Muscle of leg (tissue), 11 donors: ENCODE data around the gene PHEX. TPM values are rescaled to one million over a fixed set of nuclear protein-coding genes. Genes with fewer than 3 reads are reported as not detected.

Experiments
- DNase-seq: peaks from one replicate; pipeline ENCODE4 v3.0.0; 2013
- H3K27ac ChIP-seq: one replicate; pipeline ENCODE4 v1.5.1; 2013; ENCODE audit warnings: mild to moderate bottlenecking, low read length, control low read depth
- H3K27me3 ChIP-seq: one replicate; pipeline ENCODE4 v1.6.1; 2013; ENCODE audit warnings: low read length; ENCODE audit not compliant: control insufficient read depth, insufficient read depth
- H3K36me3 ChIP-seq: one replicate; pipeline ENCODE4 v1.6.1; 2013; ENCODE audit warnings: low read length; ENCODE audit not compliant: control insufficient read depth, insufficient read depth
- H3K4me1 ChIP-seq: one replicate; pipeline ENCODE4 v1.6.1; 2013; ENCODE audit warnings: low read length; ENCODE audit not compliant: control insufficient read depth, insufficient read depth
- H3K4me3 ChIP-seq: one replicate; pipeline ENCODE4 v1.5.1; 2013; ENCODE audit warnings: low read length, control low read depth
- H3K9me3 ChIP-seq: replicated peaks from 2 replicates; pipeline ENCODE4 v1.6.1; 2013; ENCODE audit warnings: low read depth, low read length; ENCODE audit not compliant: control insufficient read depth
- WGBS: methylation state at CpG from one replicate; pipeline ENCODE4 v1.1.5; 2013; ENCODE audit warnings: missing lambda C conversion rate; ENCODE audit not compliant: insufficient coverage; 5-methylcytosine and 5-hydroxymethylcytosine counted together
- polyA plus RNA-seq, 8 donors: library from polyadenylated mRNA; unstranded; fragments of 120-200 nt; gene quantifications; one replicate each; pipeline versions ENCODE4 v1.2.1 to v1.2.3, GENCODE V29; 2013; ENCODE audit warnings: inconsistent platforms in 1 of 8, low replicate concordance in 1 of 8; ENCODE audit not compliant: insufficient read length in 8 of 8, insufficient read depth in 1 of 8
- total RNA-seq: library from RNA; stranded (reverse); fragments of 120-200 nt; gene quantifications from one replicate; pipeline ENCODE4 v1.2.4, GENCODE V29; 2013

PHEX gene
- total and polyA plus RNA-seq, 9 donors: 1.9 to 5.3 (median 4.5) TPM

DNA sequence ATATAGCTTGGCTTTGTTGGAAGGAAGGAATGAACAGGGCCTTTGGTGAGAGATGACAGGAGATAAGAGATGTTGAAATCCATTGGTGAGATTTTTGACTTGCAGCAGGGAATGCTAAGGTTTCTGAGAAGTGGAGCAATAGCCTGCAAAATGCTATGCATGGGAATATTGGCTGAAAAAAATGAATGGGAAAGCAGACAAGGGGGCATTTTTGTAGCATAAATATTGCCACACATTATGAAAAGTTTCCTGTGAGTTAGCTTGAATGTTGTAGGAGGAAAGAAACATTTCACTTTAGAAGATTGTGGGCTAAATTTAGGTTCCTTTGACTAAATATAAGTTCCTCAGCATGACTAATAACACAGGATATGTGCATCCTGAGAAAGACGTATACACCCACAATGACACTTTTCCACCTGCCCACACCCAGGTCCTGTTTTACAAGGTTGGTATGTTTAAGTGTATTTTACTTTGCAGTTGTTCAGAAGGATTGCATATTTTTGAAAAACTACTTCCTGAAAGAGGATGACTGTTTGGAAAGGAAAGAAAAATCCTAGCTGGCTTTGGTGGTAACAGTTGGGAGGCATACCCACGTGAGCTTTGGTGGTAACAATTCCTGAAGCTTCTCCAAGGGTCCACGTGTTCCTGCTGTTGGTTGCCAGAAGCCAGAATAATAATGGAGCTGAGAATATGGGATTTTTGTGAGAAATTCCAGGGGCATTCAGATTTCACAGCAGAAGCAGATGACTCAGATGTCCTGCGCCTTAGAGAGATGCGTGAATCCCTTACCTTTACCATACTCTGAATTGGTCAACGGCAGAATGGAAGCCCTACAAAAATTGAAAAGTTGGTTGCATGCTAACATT lies 28.5 kb downstream of the PHEX start:
- DNase-seq: no peak
- Histone ChIP-seq H3K4me3 (no peak overlapping the region), H3K9me3 (no peaks in the 10 kb centered on the region), H3K27ac (no peak overlapping the region), H3K27me3 (peaks cover 12% of the 10 kb centered on the region), H3K36me3 (no peaks in the 10 kb centered on the region), H3K4me1 (no peaks in the 10 kb centered on the region)
- WGBS: 31% methylated on average over 2 of the region's 6 CpGs

DNA sequence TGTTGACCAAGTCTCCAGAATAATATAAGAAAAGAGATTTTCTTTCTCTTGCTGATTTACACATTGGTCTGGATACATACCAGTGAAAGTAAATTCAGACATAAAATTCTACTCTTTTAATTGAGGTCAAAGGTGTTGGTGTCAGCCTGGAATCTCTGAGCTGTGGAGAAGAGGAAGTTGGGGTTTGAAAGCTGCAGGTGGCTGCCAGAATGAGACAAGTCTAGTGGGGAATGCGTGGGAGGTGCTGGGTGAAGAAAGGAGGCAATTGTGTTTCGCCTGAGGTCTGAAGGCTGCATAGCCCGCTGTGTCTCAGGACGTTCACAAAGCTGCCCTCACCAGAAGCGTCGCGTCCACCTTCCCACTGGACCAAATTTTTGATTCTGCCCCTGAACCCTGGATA lies 31.2 kb downstream of the PHEX start:
- WGBS: 57% methylated on average over 7 of the region's 7 CpGs
- peaks cover 16% of the 10 kb centered on the region for H3K27me3 ChIP-seq
- no peak overlapping the region for H3K27ac ChIP-seq
- no peak for DNase-seq
- no peaks in the 10 kb centered on the region for H3K4me1 ChIP-seq
- H3K36me3 ChIP-seq: no peaks in the 10 kb centered on the region
- H3K4me3 ChIP-seq: no peak overlapping the region
- H3K9me3 ChIP-seq: no peaks in the 10 kb centered on the region

DNA sequence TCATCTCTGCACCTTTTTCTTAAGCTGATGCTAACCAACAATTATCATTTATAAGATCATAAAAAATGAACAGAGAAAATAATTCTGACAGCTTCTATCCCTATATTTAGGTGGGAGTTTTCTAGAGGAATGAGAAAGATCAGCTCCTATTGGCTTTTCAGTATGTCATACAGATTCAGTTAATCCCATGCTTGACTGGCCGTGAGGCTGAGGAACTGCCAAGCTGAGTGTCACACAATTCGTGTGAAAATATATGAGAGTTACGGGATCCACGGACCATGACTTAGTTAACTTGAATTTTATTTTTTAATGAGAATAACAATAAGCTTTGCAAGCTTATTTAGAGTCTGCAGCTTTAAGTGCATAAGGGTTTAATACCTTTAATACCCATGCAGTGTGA lies 37.5 kb downstream of the PHEX start:
- DNase-seq: no peak
- Histone ChIP-seq H3K27ac (no peak overlapping the region), H3K9me3 (no peaks in the 10 kb centered on the region), H3K36me3 (no peaks in the 10 kb centered on the region), H3K4me1 (no peaks in the 10 kb centered on the region), H3K27me3 (peaks cover 16% of the 10 kb centered on the region), H3K4me3 (no peak overlapping the region)
- no CpG with 5 or more reads among the region's 4 CpGs for WGBS

DNA sequence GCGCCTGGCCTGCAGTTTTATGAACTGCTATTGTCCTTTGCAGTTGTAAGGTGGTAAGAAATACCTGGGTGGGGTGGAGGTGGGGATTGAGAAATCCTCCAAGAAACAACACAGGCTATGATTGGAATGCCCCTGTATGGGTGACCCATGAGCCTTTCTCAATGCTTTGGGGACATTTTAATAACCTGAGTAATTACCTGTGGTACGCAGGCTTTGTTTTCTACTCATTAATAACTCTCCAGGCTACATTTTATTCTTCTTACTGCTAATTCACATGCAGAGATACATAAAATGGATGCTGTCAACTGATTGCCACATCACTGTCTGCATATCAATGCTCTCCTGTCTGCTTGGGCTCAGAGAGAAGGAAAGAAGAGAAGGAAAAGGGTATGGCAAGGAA lies 41.8 kb downstream of the PHEX start:
- no peak for DNase-seq
- peaks cover 8% of the 10 kb centered on the region for H3K27me3 ChIP-seq
- no peaks in the 10 kb centered on the region for H3K36me3 ChIP-seq
- no peaks in the 10 kb centered on the region for H3K9me3 ChIP-seq
- WGBS: no CpG with 5 or more reads among the region's 2 CpGs
- H3K4me3 ChIP-seq: no peak overlapping the region
- H3K27ac ChIP-seq: no peak overlapping the region
- H3K4me1 ChIP-seq: no peaks in the 10 kb centered on the region

DNA sequence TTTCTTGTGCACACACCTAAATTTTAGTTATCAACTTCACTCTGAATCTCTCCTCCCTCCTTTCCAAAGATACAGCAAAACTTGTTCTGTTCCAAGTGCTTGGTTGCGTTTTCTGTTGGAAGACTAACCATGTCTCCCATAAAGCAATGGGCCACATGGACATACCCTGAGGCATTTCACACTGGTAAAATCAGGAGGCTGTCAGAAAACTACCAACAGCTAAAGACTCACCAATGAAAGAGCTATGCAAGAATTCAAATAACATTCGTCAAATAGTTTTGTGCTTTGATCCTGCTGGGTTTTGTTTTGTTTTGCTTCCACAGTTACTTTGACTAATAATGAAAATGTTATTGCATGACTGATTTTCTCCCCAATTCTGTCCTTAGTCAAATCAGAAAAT lies 46.0 kb downstream of the PHEX start:
- 100% methylated on average over 1 of the region's 2 CpGs for WGBS

DNA sequence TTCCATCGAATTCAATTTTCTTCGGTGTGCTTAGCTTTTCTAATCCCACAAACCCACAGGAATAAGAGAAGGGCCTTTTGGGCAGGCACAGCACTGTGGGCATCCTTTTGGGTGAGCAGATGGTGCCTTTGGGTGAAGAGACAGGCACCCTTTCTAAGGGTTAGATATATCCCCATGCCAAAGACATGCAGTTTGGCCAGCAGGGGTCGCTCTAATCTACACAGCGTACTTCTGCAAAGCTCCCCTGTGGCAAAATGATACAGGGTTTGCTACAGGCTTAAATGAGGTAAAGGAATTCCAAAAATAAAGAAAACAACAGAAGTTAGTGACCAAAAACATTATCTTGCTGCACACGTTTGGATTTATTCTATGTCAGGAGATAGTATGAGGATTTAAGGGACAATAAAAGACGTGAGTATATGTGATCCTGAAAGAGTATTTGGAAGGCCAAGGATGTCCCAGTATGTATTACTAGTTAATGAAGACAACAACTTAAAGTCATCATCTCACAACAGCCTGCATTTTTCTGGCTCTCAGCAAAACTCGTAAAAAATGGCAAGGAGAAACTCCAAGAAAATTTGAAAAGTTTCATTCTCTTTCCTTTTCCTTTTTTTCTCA lies 49.5 kb downstream of the PHEX start:
- H3K27ac ChIP-seq: no peak overlapping the region
- H3K4me3 ChIP-seq: no peak overlapping the region
- H3K36me3 ChIP-seq: no peaks in the 10 kb centered on the region
- no CpG with 5 or more reads among the region's 7 CpGs for WGBS
- H3K4me1 ChIP-seq: no peaks in the 10 kb centered on the region
- no peaks in the 10 kb centered on the region for H3K9me3 ChIP-seq
- peaks cover 6% of the 10 kb centered on the region for H3K27me3 ChIP-seq
- DNase-seq: no peak

More for the DNA sequence above, 46.0 kb downstream of the PHEX start:
- H3K4me1 ChIP-seq: no peaks in the 10 kb centered on the region
- no peak overlapping the region for H3K27ac ChIP-seq
- H3K9me3 ChIP-seq: no peaks in the 10 kb centered on the region
- H3K27me3 ChIP-seq: peaks cover 4% of the 10 kb centered on the region
- DNase-seq: no peak
- H3K4me3 ChIP-seq: no peak overlapping the region
- no peaks in the 10 kb centered on the region for H3K36me3 ChIP-seq

DNA sequence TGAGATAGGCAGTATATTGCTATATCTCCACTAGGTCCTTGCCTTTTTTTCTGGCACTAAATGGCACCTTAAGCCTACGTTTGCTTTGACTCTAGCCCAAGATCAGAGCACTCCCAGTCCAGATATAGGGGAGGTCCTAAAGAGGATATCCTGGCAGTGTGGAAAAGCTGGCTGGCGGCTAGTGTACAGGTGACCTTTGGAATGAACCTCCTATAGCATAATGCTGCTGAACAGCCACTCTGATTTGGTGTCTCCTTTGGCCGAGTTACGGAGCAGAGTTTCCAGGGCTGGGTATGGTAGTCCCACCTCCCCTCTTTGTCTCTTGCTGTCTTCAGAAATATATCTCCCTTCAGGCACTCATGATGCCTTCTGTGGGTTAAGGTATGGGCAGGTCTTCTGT lies 53.9 kb downstream of the PHEX start:
- H3K36me3 ChIP-seq: no peaks in the 10 kb centered on the region
- no peak overlapping the region for H3K27ac ChIP-seq
- H3K27me3 ChIP-seq: peaks cover 5% of the 10 kb centered on the region
- H3K9me3 ChIP-seq: no peaks in the 10 kb centered on the region
- 92% methylated on average over 2 of the region's 4 CpGs for WGBS
- DNase-seq: no peak
- no peak overlapping the region for H3K4me3 ChIP-seq
- no peaks in the 10 kb centered on the region for H3K4me1 ChIP-seq

DNA sequence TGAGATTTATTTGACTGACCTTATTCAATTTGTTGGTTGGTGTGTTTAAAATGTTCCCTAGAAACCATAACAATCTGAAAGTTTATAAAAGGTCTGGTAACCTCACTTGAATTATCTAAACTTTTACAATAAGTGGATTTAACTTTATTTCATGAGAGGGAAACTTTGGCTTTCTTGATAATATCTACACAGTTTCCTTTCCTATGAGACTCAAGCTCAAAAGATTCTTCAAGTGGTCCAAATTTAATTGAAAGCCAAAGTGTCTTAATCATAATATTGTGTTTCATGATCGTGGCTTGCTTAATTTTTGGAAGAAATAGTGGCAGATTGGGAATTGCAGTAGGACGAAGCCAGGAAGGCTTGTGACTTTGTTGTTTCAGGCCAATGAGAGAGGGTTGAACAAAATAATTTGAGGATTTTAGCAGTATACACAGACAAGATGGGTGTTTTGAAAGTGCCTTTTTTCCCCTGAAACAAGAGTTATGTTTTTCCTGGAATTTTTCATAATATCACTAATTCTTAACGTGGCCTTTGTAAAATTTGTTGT lies 55.0 kb downstream of the PHEX start:
- Histone ChIP-seq H3K4me3 (no peak overlapping the region), H3K9me3 (no peaks in the 10 kb centered on the region), H3K27me3 (peaks cover 7% of the 10 kb centered on the region), H3K27ac (no peak overlapping the region), H3K36me3 (no peaks in the 10 kb centered on the region), H3K4me1 (no peaks in the 10 kb centered on the region)
- 42% methylated on average over 2 of the region's 3 CpGs for WGBS
- DNase-seq: peak; percentile 58

DNA sequence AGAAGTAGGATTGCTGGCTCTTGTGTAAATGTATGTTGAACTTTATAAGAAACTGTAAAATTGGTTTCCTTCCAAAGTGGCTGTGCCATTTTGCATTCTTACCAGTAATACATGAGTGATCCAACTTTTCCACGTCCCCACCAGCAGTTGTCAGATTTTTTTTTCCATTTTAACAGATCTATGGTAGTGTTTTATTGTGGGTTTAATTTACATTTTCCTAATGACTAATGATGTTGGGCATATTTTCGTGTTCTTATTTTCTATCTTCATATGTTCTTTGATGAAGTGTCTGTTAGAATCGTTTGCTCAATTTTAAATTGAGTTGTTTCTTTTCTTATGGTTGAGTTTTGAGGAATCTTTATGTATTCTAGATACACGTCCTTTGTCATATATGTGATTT lies 56.2 kb downstream of the PHEX start:
- WGBS: no CpG with 5 or more reads among the region's 4 CpGs
- no peaks in the 10 kb centered on the region for H3K9me3 ChIP-seq

DNA sequence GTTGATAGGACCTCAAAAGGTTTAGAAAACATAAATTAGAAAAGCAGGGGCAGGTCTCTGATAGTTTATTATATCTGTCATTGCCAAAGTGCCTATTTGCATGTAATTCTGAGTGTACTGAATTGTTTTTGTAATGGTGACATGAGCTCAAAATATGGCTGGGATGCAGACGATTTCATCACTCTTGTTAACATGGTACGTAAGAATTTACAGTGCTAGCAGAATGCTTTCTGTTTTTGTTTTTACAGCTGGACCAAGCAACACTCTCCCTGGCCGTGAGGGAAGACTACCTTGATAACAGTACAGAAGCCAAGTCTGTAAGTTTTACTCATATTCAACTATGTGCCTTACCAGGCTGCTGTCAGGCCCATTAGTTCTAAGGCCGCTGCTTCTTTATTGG lies 58.1 kb downstream of the PHEX start:
- no peak overlapping the region for H3K27ac ChIP-seq
- 64% methylated on average over 3 of the region's 4 CpGs for WGBS
- H3K9me3 ChIP-seq: no peaks in the 10 kb centered on the region
- H3K27me3 ChIP-seq: peaks cover 9% of the 10 kb centered on the region
- H3K36me3 ChIP-seq: no peaks in the 10 kb centered on the region
- peaks cover 2% of the 10 kb centered on the region for H3K4me1 ChIP-seq
- no peak for DNase-seq
- no peak overlapping the region for H3K4me3 ChIP-seq

More for the DNA sequence above, 56.2 kb downstream of the PHEX start:
- Histone ChIP-seq H3K27me3 (peaks cover 7% of the 10 kb centered on the region), H3K27ac (no peak overlapping the region), H3K4me1 (no peaks in the 10 kb centered on the region), H3K36me3 (no peaks in the 10 kb centered on the region), H3K4me3 (no peak overlapping the region)
- no peak for DNase-seq
